Measurements from ENCODE around the gene CMTR1.

DNA sequence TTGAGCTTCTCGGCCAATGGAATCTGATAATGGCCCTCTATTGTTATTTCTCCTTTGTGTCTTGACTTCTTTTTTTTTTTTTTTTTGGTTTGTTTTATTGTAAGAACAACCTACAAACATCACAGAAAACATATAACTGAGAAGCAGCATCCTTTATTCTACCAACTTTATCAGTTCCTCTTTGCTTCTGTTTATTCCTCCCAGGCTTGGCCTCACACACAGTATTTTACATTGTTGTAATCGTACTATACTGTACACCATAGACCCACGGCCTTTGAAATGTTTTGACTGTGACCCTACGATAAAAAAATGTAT lies 67.2 kb downstream of the CMTR1 start:
- TF ChIP-seq YY1 (IDR thresholded peaks at IDR 0.05; ENCODE audit: insufficient read depth, insufficient read length) = no peak
- no peak for TF ChIP-seq SUZ12 (IDR thresholded peaks at IDR 0.05; ENCODE audit: extremely low read depth, insufficient read depth, insufficient read length)
- TF ChIP-seq ZNF274 (IDR thresholded peaks at IDR 0.05; ENCODE audit: low read depth, low read length) = no peak

Measured in NT2/D1 (cell line).